Hepatocyte (in vitro differentiated cells): Measurements from ENCODE around the gene OXSR1. TPM values are rescaled to one million over a fixed set of nuclear protein-coding genes. Genes with fewer than 3 reads are reported as not detected.
A peak's percentile ranks its signal among the peaks of the same experiment; 100 is the strongest.

Experiments used
- DNase-seq: peaks from one replicate; pipeline ENCODE4 v3.0.0-alpha.2; 2016; ENCODE audit warnings: low spot score
- H2AFZ ChIP-seq: fragments of 200-600 bp; sonication (generic); 2 replicates; pipeline ENCODE4 v1.6.0; 2016; ENCODE audit warnings: antibody characterized with exemption, mild to moderate bottlenecking
- H3K27ac ChIP-seq: fragments of 200-600 bp; sonication (generic); 2 replicates; pipeline ENCODE4 v1.5.1; 2016; ENCODE audit warnings: mild to moderate bottlenecking
- H3K27me3 ChIP-seq: fragments of 200-600 bp; sonication (generic); 2 replicates; pipeline ENCODE4 v1.6.1; 2016
- H3K36me3 ChIP-seq: fragments of 200-600 bp; sonication (generic); replicated peaks from 2 replicates; pipeline ENCODE4 v1.5.1; 2016; ENCODE audit warnings: low read depth; ENCODE audit not compliant: insufficient read depth
- H3K4me1 ChIP-seq: fragments of 200-600 bp; sonication (generic); 2 replicates; pipeline ENCODE4 v1.5.1; 2016; ENCODE audit warnings: mild to moderate bottlenecking, moderate library complexity; ENCODE audit not compliant: insufficient read depth
- H3K4me2 ChIP-seq: fragments of 200-600 bp; sonication (generic); 2 replicates; pipeline ENCODE4 v1.6.0; 2016
- H3K4me3 ChIP-seq: fragments of 200-600 bp; sonication (generic); 2 replicates; pipeline ENCODE4 v1.5.1; 2016; ENCODE audit warnings: mild to moderate bottlenecking
- H3K79me2 ChIP-seq: fragments of 200-600 bp; sonication (generic); 2 replicates; pipeline ENCODE4 v1.6.0; 2017; ENCODE audit warnings: mild to moderate bottlenecking
- H3K9me2 ChIP-seq: fragments of 200-600 bp; sonication (generic); replicated peaks from 2 replicates; pipeline ENCODE4 v1.6.0; 2017; ENCODE audit warnings: mild to moderate bottlenecking; ENCODE audit not compliant: insufficient read depth
- H3K9me3 ChIP-seq: fragments of 200-600 bp; sonication (generic); 2 replicates; pipeline ENCODE4 v1.5.1; 2016; ENCODE audit warnings: low read depth, mild to moderate bottlenecking
- H4K20me1 ChIP-seq: fragments of 200-600 bp; sonication (generic); 2 replicates; pipeline ENCODE4 v1.6.0; 2016; ENCODE audit warnings: mild to moderate bottlenecking; ENCODE audit not compliant: insufficient read depth, poor library complexity, severe bottlenecking
- EZH2 ChIP-seq: fragments of 200-600 bp; sonication (generic); IDR thresholded peaks from 2 replicates; pipeline ENCODE4 v1.6.1; 2016; ENCODE audit warnings: antibody characterized with exemption, mild to moderate bottlenecking, borderline replicate concordance
- EZH2phosphoT487 ChIP-seq: fragments of 200-600 bp; sonication (generic); IDR thresholded peaks from one replicate; pipeline ENCODE4 v1.6.1; 2018; ENCODE audit warnings: antibody characterized with exemption, mild to moderate bottlenecking, low read depth, moderate library complexity; ENCODE audit not compliant: unreplicated experiment, severe bottlenecking
- WGBS: methylation state at CpG from one replicate; pipeline ENCODE4 v1.1.6; 2016; ENCODE audit warnings: low lambda C conversion rate; ENCODE audit errors: missing lambda C conversion rate; 5-methylcytosine and 5-hydroxymethylcytosine counted together
- polyA plus RNA-seq: library from polyadenylated mRNA; unstranded; fragments of >200 nt; fragmentation: Nextera tagmentation; extraction: Ambion mirVana; gene quantifications from 2 replicates; pipeline ENCODE4 v1.2.1, GENCODE V29; 2016
- total RNA-seq: library from RNA; depleted of rRNA; stranded (reverse); fragments of >200 nt; gene quantifications from 2 replicates; pipeline ENCODE4 v1.2.3, GENCODE V29; 2014
- TF ChIP-seq, protein P1 (sequence below): fragments of 200-600 bp; sonication (generic); IDR thresholded peaks from 2 replicates; pipeline ENCODE4 v1.5.1; 2016; ENCODE audit warnings: antibody characterized with exemption, mild to moderate bottlenecking; ENCODE audit not compliant: poor library complexity

The OXSR1 gene
- total and polyA plus RNA-seq, 2 experiments from 2014 or later, result 15.7 to 30.7 TPM

DNA sequence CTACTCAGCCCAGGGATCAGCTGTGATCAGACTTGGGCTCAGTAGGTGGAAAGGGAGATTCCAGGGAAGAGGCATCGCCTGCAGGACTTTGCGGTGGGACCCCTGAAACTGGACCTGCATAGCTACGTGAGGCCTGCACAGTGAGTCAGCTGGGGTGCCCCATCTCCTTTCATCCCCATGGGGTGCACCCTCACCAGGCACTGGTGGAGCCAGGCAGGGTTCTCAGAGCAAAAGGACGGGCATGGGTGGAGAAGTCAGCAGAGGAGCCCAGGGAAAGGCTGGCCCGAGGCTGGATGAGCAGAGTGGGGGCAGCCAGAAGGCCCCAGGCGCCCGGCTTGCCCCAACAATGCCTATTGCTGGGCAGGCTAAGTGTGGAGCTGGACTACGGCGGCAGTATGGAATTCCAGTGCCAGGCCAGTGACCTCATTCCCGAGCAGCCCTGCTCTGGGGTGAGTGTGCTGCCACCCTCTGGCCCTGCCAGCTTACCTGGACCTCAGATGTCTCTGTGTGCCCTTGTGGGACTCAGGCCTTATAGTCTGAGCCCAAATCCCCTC is 48.1 kb upstream of the OXSR1 start:
- H3K9me2 ChIP-seq, result no peaks in the 10 kb centered on the region

DNA sequence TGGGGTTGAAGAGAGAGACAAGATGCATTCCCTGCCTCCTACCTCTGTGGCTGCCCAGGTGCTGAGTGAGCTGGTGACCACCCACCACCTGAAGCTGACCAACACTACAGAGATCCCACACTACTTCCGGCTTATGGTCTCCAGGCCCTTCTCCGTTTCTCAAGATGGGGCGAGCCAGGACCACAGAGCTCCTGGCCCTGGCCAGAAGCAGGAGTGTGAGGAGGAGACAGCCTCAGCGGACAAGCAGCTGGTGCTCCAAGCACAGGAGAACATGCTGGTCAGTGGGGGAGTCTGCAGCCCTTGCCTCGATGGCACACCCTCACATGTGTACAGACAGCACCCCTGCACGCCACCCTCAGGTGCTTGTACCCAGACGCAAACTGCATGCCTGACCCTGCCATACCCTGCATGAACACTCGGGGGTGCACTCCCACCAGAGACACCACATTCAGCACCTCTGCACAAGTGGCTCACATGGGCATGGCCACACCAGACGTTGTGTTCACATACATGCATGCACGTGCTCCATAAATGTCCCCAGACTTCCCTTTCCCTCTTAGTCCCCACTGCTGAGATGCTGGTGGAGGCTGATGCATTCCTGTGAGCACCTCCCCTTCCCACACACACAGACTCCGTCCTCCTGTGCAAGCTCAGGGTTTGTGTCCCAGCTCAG is 47.5 kb upstream of the OXSR1 start:
- Histone ChIP-seq H3K9me3 (no peaks in the 10 kb centered on the region), H3K27ac (peak overlapping the region; percentile 5), H3K79me2 (no peaks in the 10 kb centered on the region), H3K4me2 (no peak overlapping the region), H3K27me3 (no peaks in the 10 kb centered on the region), H3K9me2 (no peaks in the 10 kb centered on the region), H3K4me1 (no peaks in the 10 kb centered on the region), H3K4me3 (no peak overlapping the region), H4K20me1 (no peaks in the 10 kb centered on the region), H2AFZ (no peak overlapping the region), H3K36me3 (no peaks in the 10 kb centered on the region)
- no peak for TF ChIP-seq EZH2phosphoT487
- TF ChIP-seq, protein P1, sequence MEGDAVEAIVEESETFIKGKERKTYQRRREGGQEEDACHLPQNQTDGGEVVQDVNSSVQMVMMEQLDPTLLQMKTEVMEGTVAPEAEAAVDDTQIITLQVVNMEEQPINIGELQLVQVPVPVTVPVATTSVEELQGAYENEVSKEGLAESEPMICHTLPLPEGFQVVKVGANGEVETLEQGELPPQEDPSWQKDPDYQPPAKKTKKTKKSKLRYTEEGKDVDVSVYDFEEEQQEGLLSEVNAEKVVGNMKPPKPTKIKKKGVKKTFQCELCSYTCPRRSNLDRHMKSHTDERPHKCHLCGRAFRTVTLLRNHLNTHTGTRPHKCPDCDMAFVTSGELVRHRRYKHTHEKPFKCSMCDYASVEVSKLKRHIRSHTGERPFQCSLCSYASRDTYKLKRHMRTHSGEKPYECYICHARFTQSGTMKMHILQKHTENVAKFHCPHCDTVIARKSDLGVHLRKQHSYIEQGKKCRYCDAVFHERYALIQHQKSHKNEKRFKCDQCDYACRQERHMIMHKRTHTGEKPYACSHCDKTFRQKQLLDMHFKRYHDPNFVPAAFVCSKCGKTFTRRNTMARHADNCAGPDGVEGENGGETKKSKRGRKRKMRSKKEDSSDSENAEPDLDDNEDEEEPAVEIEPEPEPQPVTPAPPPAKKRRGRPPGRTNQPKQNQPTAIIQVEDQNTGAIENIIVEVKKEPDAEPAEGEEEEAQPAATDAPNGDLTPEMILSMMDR, result peak; percentile 64
- WGBS, result 58% methylated on average over 11 of the region's 11 CpGs
- DNase-seq, result peak; percentile 76

More for the DNA sequence above, 48.1 kb upstream of the OXSR1 start:
- Histone ChIP-seq H3K4me2 (no peak overlapping the region), H3K27ac (no peak overlapping the region), H3K79me2 (no peaks in the 10 kb centered on the region), H3K4me3 (no peak overlapping the region), H3K9me3 (no peaks in the 10 kb centered on the region), H3K36me3 (no peaks in the 10 kb centered on the region), H4K20me1 (no peaks in the 10 kb centered on the region), H3K27me3 (no peaks in the 10 kb centered on the region), H2AFZ (no peak overlapping the region), H3K4me1 (no peaks in the 10 kb centered on the region)
- TF ChIP-seq EZH2, result no peak
- TF ChIP-seq, protein P1, result no peak
- TF ChIP-seq EZH2phosphoT487, result no peak
- no peak for DNase-seq
- 90% methylated on average over 8 of the region's 10 CpGs for WGBS

DNA sequence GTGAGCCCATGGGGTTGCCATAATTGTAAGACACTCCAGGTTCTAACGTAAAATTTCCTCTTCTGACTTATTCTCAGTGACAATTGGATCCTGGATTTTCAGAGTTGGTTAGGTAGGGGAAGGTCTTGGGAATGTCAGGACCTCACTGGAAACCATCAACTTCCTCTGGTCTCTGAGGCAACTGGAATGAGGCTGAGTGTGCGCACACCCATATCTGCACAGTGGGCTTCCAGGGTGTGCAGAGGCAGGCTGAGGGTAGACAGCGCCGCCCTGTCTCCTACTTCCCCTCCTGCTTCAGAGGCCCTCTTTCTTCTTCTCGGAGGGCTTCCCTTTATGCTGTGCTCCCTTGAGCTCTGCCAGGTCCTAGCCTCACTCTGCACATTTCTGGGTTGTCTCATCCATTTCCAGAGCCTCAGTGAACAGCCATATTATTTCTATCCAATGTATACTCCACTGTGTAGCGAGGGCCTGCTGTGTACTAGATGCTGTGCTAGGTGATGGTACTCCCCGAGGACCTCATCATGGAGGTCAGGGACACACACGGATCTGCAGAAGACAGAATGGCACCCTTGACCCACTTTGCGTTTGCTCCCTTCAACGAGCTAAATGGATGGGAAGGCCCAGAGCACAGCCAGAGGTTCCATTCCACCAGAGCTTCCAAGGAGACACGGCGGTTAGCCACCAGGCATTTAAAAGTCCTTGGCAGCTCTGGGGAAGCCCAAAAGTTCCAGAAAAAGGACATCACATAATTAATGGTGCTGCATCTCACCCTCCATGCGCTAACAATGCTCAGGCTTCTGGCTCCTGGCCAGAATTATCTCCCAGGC is 46.7 kb upstream of the OXSR1 start:
- Histone ChIP-seq H3K27ac (peak overlapping the region; percentile 5), H3K79me2 (no peaks in the 10 kb centered on the region), H3K4me3 (no peak overlapping the region), H3K36me3 (no peaks in the 10 kb centered on the region), H3K9me3 (no peaks in the 10 kb centered on the region), H2AFZ (no peak overlapping the region), H3K27me3 (no peaks in the 10 kb centered on the region), H3K9me2 (no peaks in the 10 kb centered on the region), H3K4me2 (no peak overlapping the region), H4K20me1 (no peaks in the 10 kb centered on the region), H3K4me1 (no peaks in the 10 kb centered on the region)
- TF ChIP-seq, protein P1, result no peak
- TF ChIP-seq EZH2 (no peak), EZH2phosphoT487 (no peak)
- no peak for DNase-seq
- 92% methylated on average over 13 of the region's 13 CpGs for WGBS
